ENCODE results near the gene CYP2D6.
"Not testable (repeated sequence)": the region's sequence is repeated elsewhere in the genome, so short reads cannot be mapped to it uniquely, and the experiment has no call there.

The CYP2D6 gene

GRCh38 chr22:42158456-42159132 lies 28.0 kb upstream of the CYP2D6 start:
- DNase-seq (ENCODE audit: low spot score), result no peak

- DNase-seq (ENCODE audit: low spot score), result no peak
Observed at GRCh38 chr22:42156598-42156997, 26.0 kb upstream of the CYP2D6 start.

- no peak for DNase-seq (ENCODE audit: low spot score)
Observed at GRCh38 chr22:42156121-42156520, 25.5 kb upstream of the CYP2D6 start.

GRCh38 chr22:42155053-42155543 lies 24.5 kb upstream of the CYP2D6 start:
- DNase-seq (ENCODE audit: low spot score), result no peak

GRCh38 chr22:42154293-42155052 lies 23.9 kb upstream of the CYP2D6 start:
- DNase-seq (ENCODE audit: low spot score), result no peak

- DNase-seq (ENCODE audit: low spot score), result no peak
Observed at GRCh38 chr22:42152661-42153270, 22.2 kb upstream of the CYP2D6 start.

GRCh38 chr22:42151924-42152635 lies 21.5 kb upstream of the CYP2D6 start:
- no peak for DNase-seq (ENCODE audit: low spot score)

GRCh38 chr22:42150727-42151590 lies 20.3 kb upstream of the CYP2D6 start:
- DNase-seq (ENCODE audit: low spot score), result no peak

GRCh38 chr22:42149798-42150197 lies 19.2 kb upstream of the CYP2D6 start:
- DNase-seq (ENCODE audit: low spot score), result not testable (repeated sequence)

GRCh38 chr22:42145175-42145574 lies 14.6 kb upstream of the CYP2D6 start:
- DNase-seq (ENCODE audit: low spot score), result no peak

GRCh38 chr22:42143859-42144822 lies 13.5 kb upstream of the CYP2D6 start:
- not testable (repeated sequence) for DNase-seq (ENCODE audit: low spot score)

GRCh38 chr22:42142771-42143461 lies 12.3 kb upstream of the CYP2D6 start:
- no peak for DNase-seq (ENCODE audit: low spot score)

- DNase-seq (ENCODE audit: low spot score), result not testable (repeated sequence)
Observed at GRCh38 chr22:42141307-42142057, 10.9 kb upstream of the CYP2D6 start.

- not testable (repeated sequence) for DNase-seq (ENCODE audit: low spot score)
Observed at GRCh38 chr22:42140153-42140552, 9.5 kb upstream of the CYP2D6 start.

- DNase-seq (ENCODE audit: low spot score), result not testable (repeated sequence)
Observed at GRCh38 chr22:42139508-42139907, 8.9 kb upstream of the CYP2D6 start.

GRCh38 chr22:42138972-42139371 lies 8.4 kb upstream of the CYP2D6 start:
- DNase-seq (ENCODE audit: low spot score), result no peak

GRCh38 chr22:42138122-42138770 lies 7.6 kb upstream of the CYP2D6 start:
- DNase-seq (ENCODE audit: low spot score), result no peak

- not testable (repeated sequence) for DNase-seq (ENCODE audit: low spot score)
Observed at GRCh38 chr22:42135688-42136087, 5.1 kb upstream of the CYP2D6 start.
